GM23338 (cell line): ENCODE results near the gene CSNK1E. TPM values are rescaled to one million over a fixed set of nuclear protein-coding genes. Genes with fewer than 3 reads are reported as not detected.

ENCODE experiments used
- ATAC-seq: fragments of 200-7000 bp; cut with Tn5 transposase; 3 replicates; pipeline ENCODE4 v1.9.1; 2020
- DNase-seq: peaks from one replicate; pipeline ENCODE4 v3.0.0-alpha.2; 2015; ENCODE audit warnings: low spot score
- H2AFZ ChIP-seq: fragments of 200-600 bp; sonication (generic); 2 replicates; pipeline ENCODE4 v1.8.0; 2016; ENCODE audit warnings: antibody characterized with exemption, mild to moderate bottlenecking, moderate library complexity
- H3F3A ChIP-seq: fragments of 200-600 bp; sonication (generic); replicated peaks from 2 replicates; pipeline ENCODE4 v1.8.0; 2017; ENCODE audit warnings: antibody characterized with exemption, mixed run types, low read depth
- H3K27ac ChIP-seq: fragments of 200-600 bp; sonication (generic); 2 replicates; pipeline ENCODE4 v1.6.1; 2016; ENCODE audit warnings: low read depth
- H3K27me3 ChIP-seq: fragments of 200-600 bp; sonication (generic); 2 replicates; pipeline ENCODE4 v1.8.0; 2016; ENCODE audit warnings: mild to moderate bottlenecking, mixed run types, moderate library complexity; ENCODE audit not compliant: insufficient read depth
- H3K36me3 ChIP-seq: fragments of 200-600 bp; sonication (generic); 2 replicates; pipeline ENCODE4 v1.8.0; 2016; ENCODE audit warnings: mild to moderate bottlenecking; ENCODE audit not compliant: insufficient read depth
- H3K4me1 ChIP-seq: fragments of 200-600 bp; sonication (generic); 2 replicates; pipeline ENCODE4 v1.8.0; 2016; ENCODE audit warnings: mild to moderate bottlenecking, moderate library complexity; ENCODE audit not compliant: insufficient read depth
- H3K4me2 ChIP-seq: fragments of 200-600 bp; sonication (generic); 2 replicates; pipeline ENCODE4 v1.7.1; 2017; ENCODE audit warnings: mixed run types
- H3K4me3 ChIP-seq: fragments of 200-600 bp; sonication (generic); 2 replicates; pipeline ENCODE4 v1.6.1; 2016; ENCODE audit warnings: mixed run types
- H3K79me2 ChIP-seq: fragments of 200-600 bp; sonication (generic); replicated peaks from 2 replicates; pipeline ENCODE4 v1.8.0; 2017; ENCODE audit warnings: mild to moderate bottlenecking; ENCODE audit not compliant: insufficient read depth
- H3K9me2 ChIP-seq: fragments of 200-600 bp; sonication (generic); 2 replicates; pipeline ENCODE4 v1.8.0; 2017; ENCODE audit not compliant: insufficient read depth
- H4K20me1 ChIP-seq: fragments of 200-600 bp; sonication (generic); replicated peaks from 2 replicates; pipeline ENCODE4 v1.8.0; 2017; ENCODE audit warnings: mild to moderate bottlenecking; ENCODE audit not compliant: insufficient read depth
- H3K27ac Mint-ChIP-seq: 2 replicates; pipeline ENCODE4 v1.8.0; 2020; ENCODE audit warnings: inconsistent platforms, mild to moderate bottlenecking, moderate library complexity, mixed read lengths
- H3K27me3 Mint-ChIP-seq: 3 replicates; pipeline ENCODE4 v1.8.0; 2022; ENCODE audit warnings: low read depth, mild to moderate bottlenecking, moderate library complexity, mixed read lengths, inconsistent platforms; ENCODE audit not compliant: insufficient read depth, poor library complexity
- H3K36me3 Mint-ChIP-seq: 3 replicates; pipeline ENCODE4 v1.8.0; 2021; ENCODE audit warnings: low read depth, mild to moderate bottlenecking, inconsistent platforms, moderate library complexity, mixed read lengths
- H3K4me1 Mint-ChIP-seq: 3 replicates; pipeline ENCODE4 v1.8.0; 2020; ENCODE audit warnings: mild to moderate bottlenecking, inconsistent platforms, mixed read lengths
- H3K4me3 Mint-ChIP-seq: 3 replicates; pipeline ENCODE4 v1.8.0; 2021; ENCODE audit warnings: moderate library complexity, mild to moderate bottlenecking, inconsistent platforms, mixed read lengths
- H3K9me3 Mint-ChIP-seq: 3 replicates; pipeline ENCODE4 v1.8.0; 2020; ENCODE audit warnings: moderate library complexity, mild to moderate bottlenecking, inconsistent platforms, mixed read lengths
- JUNB ChIP-seq: IDR thresholded peaks from one replicate; pipeline ENCODE4 v1.6.1; 2016; ENCODE audit warnings: antibody characterized with exemption; ENCODE audit not compliant: unreplicated experiment
- STAT1 ChIP-seq: IDR thresholded peaks from one replicate; pipeline ENCODE4 v1.6.1; 2016; ENCODE audit warnings: antibody characterized with exemption; ENCODE audit not compliant: unreplicated experiment
- ZNF462 ChIP-seq: fragments of 250-450 bp; sonication (Bioruptor Pico); IDR thresholded peaks from 2 replicates; pipeline ENCODE4 v1.5.0; 2020; ENCODE audit warnings: mild to moderate bottlenecking, moderate library complexity
- polyA plus RNA-seq: library from polyadenylated mRNA; unstranded; fragments of >200 nt; fragmentation: Nextera tagmentation; extraction: Ambion mirVana; gene quantifications from 2 replicates; pipeline ENCODE4 v1.2.1, GENCODE V29; 2016
- total RNA-seq: library from RNA; depleted of rRNA; stranded (reverse); fragments of >200 nt; shearing (Covaris generic); gene quantifications from 2 replicates; pipeline ENCODE4 v1.2.3, GENCODE V29; 2014

CSNK1E gene
- total and polyA plus RNA-seq, 2 experiments from 2014 or later, result 180 to 259 TPM

- Mint-ChIP-seq H3K4me1 (peaks cover 34% of the 10 kb centered on the region), H3K27me3 (peaks cover 6% of the 10 kb centered on the region), H3K27ac (no peak overlapping the region)
Measured at GRCh38 chr22:38257650-38258250, 59.5 kb downstream of the CSNK1E start.

GRCh38 chr22:38257181-38257580 lies 60.1 kb downstream of the CSNK1E start:
- no peak overlapping the region for H3K4me3 ChIP-seq
- H3K36me3 Mint-ChIP-seq, result 0 out of 3 replicates have a peak, but pooled peaks cover 2% of the 10 kb centered on the region
- no peaks in the 10 kb centered on the region for H3K27me3 ChIP-seq
- no peaks in the 10 kb centered on the region for H3K9me2 ChIP-seq
- H3K27ac ChIP-seq, result peak overlapping the region; percentile 62; the same call in 1 of the 2 replicates
- 0 out of 2 replicates have a peak, but pooled peaks cover 13% of the 10 kb centered on the region for H3F3A ChIP-seq
- H2AFZ ChIP-seq, result no peak overlapping the region
- H4K20me1 ChIP-seq, result peaks cover 37% of the 10 kb centered on the region
- no peak for ATAC-seq
- TF ChIP-seq JUNB (no peak), ZNF462 (no peak)
- H3K4me1 Mint-ChIP-seq, result peaks cover 30% of the 10 kb centered on the region
- no peak for DNase-seq
- no peaks in the 10 kb centered on the region for H3K36me3 ChIP-seq
- peaks cover 6% of the 10 kb centered on the region for H3K27me3 Mint-ChIP-seq
- H3K4me1 ChIP-seq, result peaks cover 22% of the 10 kb centered on the region
- no peak overlapping the region for H3K4me3 Mint-ChIP-seq
- peaks cover 100% of the 10 kb centered on the region for H3K79me2 ChIP-seq
- no peak overlapping the region; the same call in 1 of the 2 replicates for H3K27ac Mint-ChIP-seq
- no peaks in the 10 kb centered on the region for H3K9me3 Mint-ChIP-seq
- H3K4me2 ChIP-seq, result no peak overlapping the region

More at GRCh38 chr22:38257650-38258250, 59.5 kb downstream of the CSNK1E start:
- H3K36me3 ChIP-seq, result no peaks in the 10 kb centered on the region
- peak overlapping the region; percentile 62; the same call in 1 of the 2 replicates for H3K27ac ChIP-seq
- no peak overlapping the region for H3K4me2 ChIP-seq
- Mint-ChIP-seq H3K36me3 (0 out of 3 replicates have a peak, but pooled peaks cover 2% of the 10 kb centered on the region), H3K9me3 (no peaks in the 10 kb centered on the region), H3K4me3 (no peak overlapping the region)
- H2AFZ ChIP-seq, result no peak overlapping the region
- H3K4me3 ChIP-seq, result no peak overlapping the region
- H3K27me3 ChIP-seq, result no peaks in the 10 kb centered on the region
- H3K4me1 ChIP-seq, result peaks cover 23% of the 10 kb centered on the region
- peaks cover 42% of the 10 kb centered on the region for H4K20me1 ChIP-seq
- peak; percentile 51 for ATAC-seq
- TF ChIP-seq STAT1, result no peak
- H3K9me2 ChIP-seq, result no peaks in the 10 kb centered on the region
- H3F3A ChIP-seq, result 0 out of 2 replicates have a peak, but pooled peaks cover 13% of the 10 kb centered on the region
- H3K79me2 ChIP-seq, result peaks cover 100% of the 10 kb centered on the region
- DNase-seq, result peak; percentile 45
